Loucy (cell line): Measurements from ENCODE around the gene UVSSA.

Experiments used
- H2AFZ ChIP-seq: fragments of 200-600 bp; sonication (generic); 2 replicates; pipeline ENCODE4 v1.6.0; 2016; ENCODE audit warnings: antibody characterized with exemption, mild to moderate bottlenecking, low read length, moderate library complexity
- H3F3A ChIP-seq: fragments of 200-600 bp; 2 replicates; pipeline ENCODE4 v1.6.0; 2016; ENCODE audit warnings: antibody characterized with exemption, low read depth, mild to moderate bottlenecking
- H3K27me3 ChIP-seq: fragments of 200-600 bp; sonication (generic); 2 replicates; pipeline ENCODE4 v1.6.1; 2014; ENCODE audit warnings: low read length, mild to moderate bottlenecking; ENCODE audit not compliant: insufficient read depth, poor library complexity, severe bottlenecking
- H3K36me3 ChIP-seq: fragments of 200-600 bp; sonication (generic); 2 replicates; pipeline ENCODE4 v1.6.1; 2016; ENCODE audit warnings: low read length; ENCODE audit not compliant: insufficient read depth
- H3K4me1 ChIP-seq: fragments of 200-600 bp; sonication (generic); 2 replicates; pipeline ENCODE4 v1.5.1; 2014; ENCODE audit warnings: low read length, mild to moderate bottlenecking; ENCODE audit not compliant: insufficient read depth, poor library complexity, severe bottlenecking
- H3K4me2 ChIP-seq: fragments of 200-600 bp; sonication (generic); 2 replicates; pipeline ENCODE4 v1.6.0; 2014; ENCODE audit warnings: antibody characterized with exemption, low read length, low read depth, mild to moderate bottlenecking; ENCODE audit not compliant: poor library complexity, severe bottlenecking
- H3K4me3 ChIP-seq: fragments of 200-600 bp; sonication (generic); 2 replicates; pipeline ENCODE4 v1.5.1; 2014; ENCODE audit warnings: low read length, mild to moderate bottlenecking, mixed read lengths; ENCODE audit not compliant: poor library complexity, severe bottlenecking
- H3K79me2 ChIP-seq: fragments of 200-600 bp; sonication (generic); 2 replicates; pipeline ENCODE4 v1.6.1; 2014; ENCODE audit warnings: low read length; ENCODE audit not compliant: insufficient read depth
- H3K9ac ChIP-seq: fragments of 200-600 bp; sonication (generic); 2 replicates; pipeline ENCODE4 v1.6.0; 2014; ENCODE audit warnings: mild to moderate bottlenecking, low read depth, low read length, moderate library complexity; ENCODE audit not compliant: poor library complexity, severe bottlenecking
- H3K9me2 ChIP-seq: fragments of 200-600 bp; sonication (generic); replicated peaks from 2 replicates; pipeline ENCODE4 v1.6.1; 2016; ENCODE audit warnings: low read depth, low read length, mixed read lengths
- H3K9me3 ChIP-seq: fragments of 200-600 bp; sonication (generic); 2 replicates; pipeline ENCODE4 v1.6.1; 2014; ENCODE audit warnings: mild to moderate bottlenecking, antibody characterized with exemption, low read length, low read depth; ENCODE audit not compliant: insufficient read depth
- H4K20me1 ChIP-seq: fragments of 200-600 bp; sonication (generic); 2 replicates; pipeline ENCODE4 v1.6.0; 2014; ENCODE audit warnings: antibody characterized with exemption, low read length, mild to moderate bottlenecking; ENCODE audit not compliant: insufficient read depth, poor library complexity, severe bottlenecking
- EZH2phosphoT487 ChIP-seq: fragments of 200-600 bp; IDR thresholded peaks from 2 replicates; pipeline ENCODE4 v1.6.1; 2018; ENCODE audit warnings: antibody characterized with exemption, mild to moderate bottlenecking, moderate library complexity, borderline replicate concordance
- TF ChIP-seq, protein P1 (sequence below): fragments of 200-600 bp; sonication (generic); conservative IDR thresholded peaks from 2 replicates; pipeline ENCODE4 v1.5.1; 2014; ENCODE audit warnings: mild to moderate bottlenecking, antibody characterized with exemption, low read length

The UVSSA gene

DNA sequence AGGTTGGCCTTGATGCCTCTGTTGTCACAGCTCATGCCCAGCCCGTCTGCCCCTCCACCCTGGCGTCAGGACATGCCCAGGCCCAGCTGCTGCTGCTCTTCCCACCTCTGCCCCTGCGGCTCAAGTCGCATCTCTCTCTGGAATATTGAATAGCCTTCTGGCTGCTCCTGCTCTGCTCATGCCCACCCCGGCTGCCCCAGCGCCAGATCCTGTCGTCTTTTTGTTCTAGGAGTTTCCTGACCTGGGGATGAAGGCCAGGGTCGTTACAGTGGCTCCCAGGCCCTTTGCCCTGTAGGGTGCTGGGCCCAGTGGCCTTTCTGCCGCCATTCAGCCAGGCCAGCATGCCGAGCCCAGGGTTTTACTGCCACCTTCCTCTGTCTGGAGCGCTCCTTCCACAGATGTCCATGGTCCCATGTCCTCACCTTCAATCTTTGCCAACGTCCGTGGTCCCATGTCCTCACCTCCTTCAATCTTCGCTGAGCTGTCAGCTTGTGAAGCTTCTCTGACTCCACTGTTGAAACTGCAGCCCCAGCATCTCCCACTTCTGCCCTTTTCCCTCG, 47.6 kb upstream of the UVSSA start:
- no peaks in the 10 kb centered on the region for H3F3A ChIP-seq
- peaks cover 17% of the 10 kb centered on the region; the same call in 1 of the 2 replicates for H3K36me3 ChIP-seq
- H3K4me3 ChIP-seq: no peak overlapping the region
- peaks cover 8% of the 10 kb centered on the region for H3K4me1 ChIP-seq
- H4K20me1 ChIP-seq: peaks cover 31% of the 10 kb centered on the region
- no peaks in the 10 kb centered on the region for H3K9me3 ChIP-seq
- H3K9ac ChIP-seq: no peak overlapping the region
- H3K27me3 ChIP-seq: no peaks in the 10 kb centered on the region
- TF ChIP-seq, protein P1, sequence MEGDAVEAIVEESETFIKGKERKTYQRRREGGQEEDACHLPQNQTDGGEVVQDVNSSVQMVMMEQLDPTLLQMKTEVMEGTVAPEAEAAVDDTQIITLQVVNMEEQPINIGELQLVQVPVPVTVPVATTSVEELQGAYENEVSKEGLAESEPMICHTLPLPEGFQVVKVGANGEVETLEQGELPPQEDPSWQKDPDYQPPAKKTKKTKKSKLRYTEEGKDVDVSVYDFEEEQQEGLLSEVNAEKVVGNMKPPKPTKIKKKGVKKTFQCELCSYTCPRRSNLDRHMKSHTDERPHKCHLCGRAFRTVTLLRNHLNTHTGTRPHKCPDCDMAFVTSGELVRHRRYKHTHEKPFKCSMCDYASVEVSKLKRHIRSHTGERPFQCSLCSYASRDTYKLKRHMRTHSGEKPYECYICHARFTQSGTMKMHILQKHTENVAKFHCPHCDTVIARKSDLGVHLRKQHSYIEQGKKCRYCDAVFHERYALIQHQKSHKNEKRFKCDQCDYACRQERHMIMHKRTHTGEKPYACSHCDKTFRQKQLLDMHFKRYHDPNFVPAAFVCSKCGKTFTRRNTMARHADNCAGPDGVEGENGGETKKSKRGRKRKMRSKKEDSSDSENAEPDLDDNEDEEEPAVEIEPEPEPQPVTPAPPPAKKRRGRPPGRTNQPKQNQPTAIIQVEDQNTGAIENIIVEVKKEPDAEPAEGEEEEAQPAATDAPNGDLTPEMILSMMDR: no peak
- TF ChIP-seq EZH2phosphoT487: no peak
- H3K9me2 ChIP-seq: no peaks in the 10 kb centered on the region
- H3K79me2 ChIP-seq: peaks cover 89% of the 10 kb centered on the region
- no peak overlapping the region for H2AFZ ChIP-seq
- H3K4me2 ChIP-seq: no peak overlapping the region

DNA sequence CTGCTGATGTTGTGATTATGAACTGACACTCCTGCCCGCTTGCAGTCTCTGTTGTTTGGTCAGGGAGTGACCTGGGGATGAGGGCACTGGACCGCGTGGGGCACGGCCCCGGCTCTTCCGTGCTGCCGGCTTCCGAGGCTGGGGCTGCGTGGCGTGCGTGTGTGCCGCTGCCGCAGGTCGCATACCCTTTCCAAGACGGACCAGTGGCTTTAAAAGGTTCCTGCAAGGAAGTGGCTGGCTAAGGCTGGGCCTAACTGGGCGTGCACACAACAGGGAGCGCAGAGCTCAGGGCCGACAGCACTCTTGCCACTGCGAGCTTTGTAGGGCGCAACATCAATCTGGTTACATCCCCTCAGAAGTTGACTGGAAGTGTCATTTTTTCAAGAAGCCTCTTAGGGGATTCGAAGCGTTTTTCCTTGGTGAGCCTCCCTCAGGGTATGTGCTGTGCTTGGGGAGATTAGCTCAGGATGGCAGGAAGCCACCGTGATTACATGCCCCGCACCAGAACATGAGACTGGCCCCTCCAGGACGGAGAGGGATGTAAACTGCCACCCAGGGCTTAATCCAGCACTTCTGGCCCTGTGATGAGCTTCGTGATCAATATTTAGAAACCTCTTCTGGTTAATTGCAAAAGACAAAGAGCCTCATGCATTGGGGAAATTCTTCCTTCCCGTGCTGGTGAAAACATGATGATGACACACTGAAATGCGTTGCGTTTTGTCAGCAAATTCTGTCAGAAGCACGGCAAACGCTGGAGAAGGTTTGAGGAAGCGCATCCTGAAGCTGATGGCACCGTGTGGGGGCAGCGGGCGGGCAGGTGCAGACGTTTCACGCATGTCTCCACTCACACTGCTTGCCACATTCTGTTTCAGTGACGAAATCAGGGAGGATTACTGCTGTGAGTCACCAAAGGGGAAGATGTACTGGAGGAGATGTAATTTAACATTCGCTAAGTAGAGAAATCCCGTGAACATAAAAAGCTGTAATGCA, 46.2 kb upstream of the UVSSA start:
- TF ChIP-seq, protein P1: no peak
- no peak for TF ChIP-seq EZH2phosphoT487
- no peaks in the 10 kb centered on the region for H3K9me3 ChIP-seq
- no peaks in the 10 kb centered on the region for H3K27me3 ChIP-seq
- H3F3A ChIP-seq: no peaks in the 10 kb centered on the region
- peaks cover 87% of the 10 kb centered on the region for H3K79me2 ChIP-seq
- H4K20me1 ChIP-seq: peaks cover 21% of the 10 kb centered on the region
- no peak overlapping the region for H3K4me2 ChIP-seq
- H3K36me3 ChIP-seq: peaks cover 17% of the 10 kb centered on the region; the same call in 1 of the 2 replicates
- H2AFZ ChIP-seq: no peak overlapping the region
- H3K4me1 ChIP-seq: peaks cover 6% of the 10 kb centered on the region
- H3K9me2 ChIP-seq: no peaks in the 10 kb centered on the region
- H3K4me3 ChIP-seq: no peak overlapping the region
- no peak overlapping the region for H3K9ac ChIP-seq

DNA sequence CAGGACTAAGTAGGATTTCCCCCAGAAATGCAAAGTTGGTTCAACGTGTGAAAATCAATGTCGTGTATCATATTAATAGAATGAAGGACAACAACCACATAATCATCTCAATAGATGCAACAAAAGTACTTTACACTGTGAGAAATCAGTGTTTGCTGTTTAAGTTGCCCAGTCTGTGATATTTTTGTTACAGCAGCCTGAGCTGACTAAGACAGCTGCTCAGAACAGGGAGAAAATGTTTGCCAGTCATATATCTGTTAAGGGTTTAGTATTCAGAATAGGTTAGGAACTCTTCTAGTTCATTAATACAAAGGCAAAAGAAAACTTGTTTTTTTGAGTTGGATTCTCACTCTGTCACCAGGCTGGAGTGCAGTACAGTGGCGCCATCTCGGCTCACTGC, 44.8 kb upstream of the UVSSA start:
- Histone ChIP-seq H3K27me3 (no peaks in the 10 kb centered on the region), H3K4me2 (no peak overlapping the region), H3K36me3 (peaks cover 13% of the 10 kb centered on the region; the same call in 1 of the 2 replicates), H3K9me2 (no peaks in the 10 kb centered on the region), H3K9ac (no peak overlapping the region), H2AFZ (no peak overlapping the region), H3K4me3 (no peak overlapping the region), H3K79me2 (peaks cover 89% of the 10 kb centered on the region), H3F3A (no peaks in the 10 kb centered on the region), H3K9me3 (no peaks in the 10 kb centered on the region), H3K4me1 (peaks cover 6% of the 10 kb centered on the region), H4K20me1 (peaks cover 19% of the 10 kb centered on the region)
- no peak for TF ChIP-seq EZH2phosphoT487
- TF ChIP-seq, protein P1: no peak
